H9 (cell line): ENCODE data around the gene LRP2. TPM values are rescaled to one million over a fixed set of nuclear protein-coding genes. Genes with fewer than 3 reads are reported as not detected.

Experiments
- DNase-seq: peaks from one replicate; pipeline ENCODE4 v3.0.0-alpha.2; 2017
- H2AFZ ChIP-seq: one replicate; pipeline ENCODE4 v1.6.1; 2013; ENCODE audit warnings: mild to moderate bottlenecking, low read length, control low read depth, moderate library complexity
- H2AK5ac ChIP-seq: 2 replicates; pipeline ENCODE4 v1.6.1; 2013; ENCODE audit warnings: low read length, control low read depth, mixed read lengths; ENCODE audit not compliant: insufficient read length
- H2BK120ac ChIP-seq: one replicate; pipeline ENCODE4 v1.6.1; 2013; ENCODE audit warnings: low read depth, mild to moderate bottlenecking, low read length, control low read depth, inconsistent platforms; ENCODE audit not compliant: poor library complexity, severe bottlenecking
- H2BK12ac ChIP-seq: 2 replicates; pipeline ENCODE4 v1.6.1; 2013; ENCODE audit warnings: low read length, control low read depth, mixed read lengths, low read depth; ENCODE audit not compliant: insufficient read length
- H2BK15ac ChIP-seq: 2 replicates; pipeline ENCODE4 v1.6.1; 2013; ENCODE audit warnings: low read depth, low read length, control low read depth
- H2BK20ac ChIP-seq: one replicate; pipeline ENCODE4 v1.6.1; 2013; ENCODE audit warnings: low read depth, mild to moderate bottlenecking, low read length, control low read depth, inconsistent platforms; ENCODE audit not compliant: poor library complexity, severe bottlenecking
- H2BK5ac ChIP-seq: 2 replicates; pipeline ENCODE4 v1.6.1; 2013; ENCODE audit warnings: low read length, control low read depth, mixed read lengths; ENCODE audit not compliant: insufficient read length
- H3K14ac ChIP-seq: 2 replicates; pipeline ENCODE4 v1.6.1; 2013; ENCODE audit warnings: low read length, control low read depth; ENCODE audit not compliant: insufficient read depth
- H3K18ac ChIP-seq: 2 replicates; pipeline ENCODE4 v1.6.1; 2013; ENCODE audit warnings: low read depth, mild to moderate bottlenecking, mixed read lengths, low read length, control low read depth; ENCODE audit not compliant: insufficient read length
- H3K23ac ChIP-seq: 2 replicates; pipeline ENCODE4 v1.6.1; 2013; ENCODE audit warnings: low read length, control low read depth, mixed read lengths, low read depth; ENCODE audit not compliant: insufficient read length
- H3K23me2 ChIP-seq: 2 replicates; pipeline ENCODE4 v1.6.1; 2013; ENCODE audit warnings: low read depth, mild to moderate bottlenecking, mixed read lengths, low read length, control low read depth; ENCODE audit not compliant: insufficient read length, poor library complexity, severe bottlenecking
- H3K27ac ChIP-seq: 2 replicates; pipeline ENCODE4 v1.5.1; 2013; ENCODE audit warnings: low read length, control low read depth, mixed read lengths, low read depth; ENCODE audit not compliant: insufficient read length
- H3K27me3 ChIP-seq: 2 replicates; pipeline ENCODE4 v1.6.1; 2013; ENCODE audit warnings: low read length, control low read depth, inconsistent platforms; ENCODE audit not compliant: insufficient read depth
- H3K4ac ChIP-seq: 2 replicates; pipeline ENCODE4 v1.6.1; 2013; ENCODE audit warnings: low read depth, mild to moderate bottlenecking, control low read depth, inconsistent platforms, low read length, moderate library complexity
- H3K4me1 ChIP-seq: 2 replicates; pipeline ENCODE4 v1.6.1; 2013; ENCODE audit warnings: low read length, control low read depth, inconsistent platforms; ENCODE audit not compliant: insufficient read depth
- H3K4me2 ChIP-seq: 2 replicates; pipeline ENCODE4 v1.6.1; 2013; ENCODE audit warnings: low read length, control low read depth, mixed read lengths; ENCODE audit not compliant: insufficient read length, insufficient read depth
- H3K56ac ChIP-seq: 2 replicates; pipeline ENCODE4 v1.6.1; 2013; ENCODE audit warnings: low read depth, mild to moderate bottlenecking, mixed read lengths, low read length, control low read depth; ENCODE audit not compliant: insufficient read length
- H3K79me1 ChIP-seq: 2 replicates; pipeline ENCODE4 v1.6.1; 2013; ENCODE audit warnings: low read depth, mild to moderate bottlenecking, moderate library complexity, low read length, control low read depth, inconsistent platforms; ENCODE audit not compliant: insufficient read depth, poor library complexity, severe bottlenecking
- H3K79me2 ChIP-seq: 2 replicates; pipeline ENCODE4 v1.6.1; 2013; ENCODE audit warnings: low read length, control low read depth, inconsistent platforms; ENCODE audit not compliant: insufficient read depth
- H3K9ac ChIP-seq: 2 replicates; pipeline ENCODE4 v1.6.1; 2013; ENCODE audit warnings: low read length, control low read depth, mixed read lengths; ENCODE audit not compliant: insufficient read length; ENCODE audit errors: extremely low read depth
- H3K9me3 ChIP-seq: one replicate; pipeline ENCODE4 v1.6.1; 2013; ENCODE audit warnings: low read depth, low read length, inconsistent platforms; ENCODE audit not compliant: control insufficient read depth
- H3T11ph ChIP-seq: one replicate; pipeline ENCODE4 v1.6.1; 2013; ENCODE audit warnings: mild to moderate bottlenecking, low read length, control low read depth, inconsistent platforms
- H4K20me1 ChIP-seq: one replicate; pipeline ENCODE4 v1.6.1; 2013; ENCODE audit not compliant: control insufficient read depth, insufficient read length, insufficient read depth
- H4K5ac ChIP-seq: 2 replicates; pipeline ENCODE4 v1.6.1; 2013; ENCODE audit warnings: low read depth, mild to moderate bottlenecking, mixed read lengths, low read length, control low read depth; ENCODE audit not compliant: insufficient read length
- H4K8ac ChIP-seq: replicated peaks from 2 replicates; pipeline ENCODE4 v1.6.1; 2013; ENCODE audit warnings: low read length, control low read depth, mixed read lengths, low read depth; ENCODE audit not compliant: insufficient read length
- H4K91ac ChIP-seq: 2 replicates; pipeline ENCODE4 v1.6.1; 2013; ENCODE audit warnings: low read depth, mild to moderate bottlenecking, moderate library complexity, mixed read lengths, low read length, control low read depth; ENCODE audit not compliant: insufficient read length
- H3K27ac Mint-ChIP-seq, 3 experiments: 2 replicates in 2 of 3; 3 replicates in 1 of 3; pipeline ENCODE4 v1.8.0; 2020 to 2021; ENCODE audit warnings: mixed read lengths in 3 of 3, mild to moderate bottlenecking in 1 of 3, moderate library complexity in 1 of 3
- H3K27me3 Mint-ChIP-seq: 2 replicates; pipeline ENCODE4 v1.8.0; 2021; ENCODE audit warnings: low read depth, mild to moderate bottlenecking, moderate library complexity, mixed read lengths
- H3K36me3 Mint-ChIP-seq, 3 experiments: 2 replicates in 2 of 3; 3 replicates in 1 of 3; pipeline ENCODE4 v1.8.0; 2020 to 2021; ENCODE audit warnings: low read depth in 3 of 3, mixed read lengths in 3 of 3; ENCODE audit not compliant: insufficient read depth in 1 of 3
- H3K4me1 Mint-ChIP-seq, 2 experiments: 2 replicates each; pipeline ENCODE4 v1.8.0; 2020; ENCODE audit warnings: mixed read lengths in 2 of 2
- H3K4me3 Mint-ChIP-seq, 2 experiments: 2 replicates in 1 of 2; 3 replicates in 1 of 2; pipeline ENCODE4 v1.8.0; 2020 to 2021; ENCODE audit warnings: mild to moderate bottlenecking in 2 of 2, mixed read lengths in 2 of 2, moderate library complexity in 1 of 2
- H3K9me3 Mint-ChIP-seq, 2 experiments: 2 replicates in 1 of 2; 3 replicates in 1 of 2; pipeline ENCODE4 v1.8.0; 2020; ENCODE audit warnings: mild to moderate bottlenecking in 2 of 2, mixed read lengths in 2 of 2, moderate library complexity in 1 of 2
- WGBS: extraction: QIAGEN DNeasy Blood & Tissue Kit; methylation state at CpG from one replicate; pipeline ENCODE4 v1.1.7; 2013; ENCODE audit warnings: missing lambda C conversion rate, low lambda C conversion rate, mixed read lengths; ENCODE audit not compliant: insufficient read length; ENCODE audit errors: extremely low coverage; 5-methylcytosine and 5-hydroxymethylcytosine counted together
- total RNA-seq: library from RNA; stranded (reverse); gene quantifications from 2 replicates; pipeline ENCODE4 v1.2.1, GENCODE V29; 2021
- TF ChIP-seq, protein P1 (sequence below): fragments of 200-600 bp; sonication (generic); conservative IDR thresholded peaks from 3 replicates; pipeline ENCODE4 v1.8.0; 2021; ENCODE audit warnings: antibody characterized with exemption, mild to moderate bottlenecking

Gene LRP2
- total RNA-seq, 1 experiment from 2014 or later, result 1.4 TPM

DNA sequence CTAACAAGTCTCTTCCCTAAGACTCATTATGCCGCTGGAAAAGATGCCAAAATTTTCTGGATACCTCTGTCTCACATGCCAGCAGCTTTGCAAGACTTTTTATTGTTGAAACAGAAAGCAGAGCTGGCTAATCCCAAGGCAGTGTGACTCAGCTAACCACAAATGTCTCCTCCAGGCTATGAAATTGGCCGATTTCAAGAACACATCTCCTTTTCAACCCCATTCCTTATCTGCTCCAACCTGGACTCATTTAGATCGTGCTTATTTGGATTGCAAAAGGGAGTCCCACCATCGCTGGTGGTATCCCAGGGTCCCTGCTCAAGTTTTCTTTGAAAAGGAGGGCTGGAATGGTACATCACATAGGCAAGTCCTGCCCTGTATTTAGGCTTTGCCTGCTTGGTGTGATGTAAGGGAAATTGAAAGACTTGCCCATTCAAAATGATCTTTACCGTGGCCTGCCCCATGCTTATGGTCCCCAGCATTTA is 266.7 kb downstream of the LRP2 start:
- peaks cover 55% of the 10 kb centered on the region for H3K27me3 Mint-ChIP-seq

More for the DNA sequence above, 266.7 kb downstream of the LRP2 start:
- no peak overlapping the region for H2BK120ac ChIP-seq
- Mint-ChIP-seq H3K4me1 (peaks cover 0 to 4% of the 10 kb centered on the region in 2 experiments; a peak in 1 of 4 replicates), H3K27ac (no peak overlapping the region; a peak in 1 of 7 replicates), H3K4me3 (no peak overlapping the region), H3K9me3 (0 out of 5 replicates have a peak, but pooled peaks cover 0 to 3% of the 10 kb centered on the region in 2 experiments), H3K36me3 (no peaks in the 10 kb centered on the region)
- no peaks in the 10 kb centered on the region for H3K23me2 ChIP-seq
- no peak overlapping the region for H2BK20ac ChIP-seq
- DNase-seq, result no peak
- no peaks in the 10 kb centered on the region for H3K27me3 ChIP-seq
- H2BK15ac ChIP-seq, result no peak overlapping the region
- H3K9ac ChIP-seq, result no peak overlapping the region
- WGBS, result no CpG with 5 or more reads among the region's 5 CpGs
- H3K4me2 ChIP-seq, result no peak overlapping the region
- no peak overlapping the region for H2BK12ac ChIP-seq
- H3K27ac ChIP-seq, result no peak overlapping the region
- no peaks in the 10 kb centered on the region for H3K4me1 ChIP-seq
- H4K8ac ChIP-seq, result no peak overlapping the region
- no peak overlapping the region for H2BK5ac ChIP-seq
- H3K18ac ChIP-seq, result no peak overlapping the region
- H3K56ac ChIP-seq, result no peak overlapping the region
- H4K91ac ChIP-seq, result no peak overlapping the region
- no peak overlapping the region for H2AFZ ChIP-seq
- TF ChIP-seq, protein P1, sequence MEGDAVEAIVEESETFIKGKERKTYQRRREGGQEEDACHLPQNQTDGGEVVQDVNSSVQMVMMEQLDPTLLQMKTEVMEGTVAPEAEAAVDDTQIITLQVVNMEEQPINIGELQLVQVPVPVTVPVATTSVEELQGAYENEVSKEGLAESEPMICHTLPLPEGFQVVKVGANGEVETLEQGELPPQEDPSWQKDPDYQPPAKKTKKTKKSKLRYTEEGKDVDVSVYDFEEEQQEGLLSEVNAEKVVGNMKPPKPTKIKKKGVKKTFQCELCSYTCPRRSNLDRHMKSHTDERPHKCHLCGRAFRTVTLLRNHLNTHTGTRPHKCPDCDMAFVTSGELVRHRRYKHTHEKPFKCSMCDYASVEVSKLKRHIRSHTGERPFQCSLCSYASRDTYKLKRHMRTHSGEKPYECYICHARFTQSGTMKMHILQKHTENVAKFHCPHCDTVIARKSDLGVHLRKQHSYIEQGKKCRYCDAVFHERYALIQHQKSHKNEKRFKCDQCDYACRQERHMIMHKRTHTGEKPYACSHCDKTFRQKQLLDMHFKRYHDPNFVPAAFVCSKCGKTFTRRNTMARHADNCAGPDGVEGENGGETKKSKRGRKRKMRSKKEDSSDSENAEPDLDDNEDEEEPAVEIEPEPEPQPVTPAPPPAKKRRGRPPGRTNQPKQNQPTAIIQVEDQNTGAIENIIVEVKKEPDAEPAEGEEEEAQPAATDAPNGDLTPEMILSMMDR, result no peak
- H4K5ac ChIP-seq, result no peak overlapping the region
- no peaks in the 10 kb centered on the region for H3K79me1 ChIP-seq
- no peaks in the 10 kb centered on the region for H3K79me2 ChIP-seq
- no peak overlapping the region for H3T11ph ChIP-seq
- H3K23ac ChIP-seq, result no peak overlapping the region
- no peak overlapping the region for H2AK5ac ChIP-seq
- no peaks in the 10 kb centered on the region for H3K9me3 ChIP-seq
- H4K20me1 ChIP-seq, result no peaks in the 10 kb centered on the region
- no peak overlapping the region for H3K14ac ChIP-seq
- no peak overlapping the region for H3K4ac ChIP-seq
